GM19395 (cell line): ENCODE results near the gene SFXN5.
A peak's percentile ranks its signal among the peaks of the same experiment; 100 is the strongest.
"Not testable (repeated sequence)": the region's sequence is repeated elsewhere in the genome, so short reads cannot be mapped to it uniquely, and the experiment has no call there.

ENCODE experiments used
- ATAC-seq: cut with Tn5 transposase; IDR thresholded peaks from one replicate; pipeline ENCODE4 v1.9.1; 2021; ENCODE audit warnings: mild to moderate bottlenecking, moderate library complexity; ENCODE audit not compliant: unreplicated experiment

SFXN5 gene

GRCh38 chr2:73101626-73102256 lies 30.2 kb upstream of the SFXN5 start:
- ATAC-seq, result no peak

DNA sequence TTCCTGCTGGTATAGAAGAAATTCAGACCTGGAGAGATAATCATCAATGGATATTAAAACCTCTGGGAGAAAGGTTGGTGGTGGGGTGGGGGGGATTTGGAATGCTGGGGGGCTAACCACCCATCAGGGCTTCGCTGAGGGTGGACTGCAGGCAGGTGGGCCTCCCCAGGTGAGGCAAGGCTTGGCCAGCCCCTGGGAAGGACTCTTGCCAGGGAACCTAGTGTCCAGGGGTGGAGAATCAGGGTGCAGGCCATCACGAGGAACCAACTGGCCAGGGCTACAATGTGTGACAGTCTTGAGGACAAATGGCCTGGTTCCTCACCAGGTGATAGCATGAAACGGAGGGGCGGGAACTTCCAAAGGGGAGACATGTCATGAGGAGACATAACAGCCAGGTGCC lies 29.4 kb upstream of the SFXN5 start:
- no peak for ATAC-seq

- ATAC-seq, result no peak
Measured at GRCh38 chr2:73099486-73099885, 28.0 kb upstream of the SFXN5 start.

GRCh38 chr2:73095910-73096309 lies 24.4 kb upstream of the SFXN5 start:
- no peak for ATAC-seq

GRCh38 chr2:73093601-73094218 lies 22.2 kb upstream of the SFXN5 start:
- not testable (repeated sequence) for ATAC-seq

- ATAC-seq, result no peak
Measured at GRCh38 chr2:73092146-73092783, 20.8 kb upstream of the SFXN5 start.

DNA sequence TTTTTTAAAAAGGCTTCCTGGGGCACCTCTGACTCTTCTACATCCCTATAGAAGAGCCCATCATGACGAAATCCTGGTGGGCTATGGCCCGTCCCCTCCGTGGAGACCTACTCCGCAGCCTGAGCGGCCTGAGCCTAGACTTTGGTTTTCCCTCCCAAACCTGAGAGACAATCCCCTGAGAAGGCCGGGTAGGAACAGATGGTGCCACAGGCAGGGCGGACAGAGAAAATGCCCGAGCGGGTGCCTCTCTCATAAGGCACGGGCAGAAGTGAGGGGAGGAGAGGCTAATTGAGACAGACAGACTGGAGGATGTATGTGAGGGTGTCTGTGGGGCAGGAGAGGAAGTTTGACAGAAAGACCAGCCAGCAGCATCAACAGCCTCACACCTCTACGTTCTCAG lies 20.2 kb upstream of the SFXN5 start:
- ATAC-seq, result no peak

DNA sequence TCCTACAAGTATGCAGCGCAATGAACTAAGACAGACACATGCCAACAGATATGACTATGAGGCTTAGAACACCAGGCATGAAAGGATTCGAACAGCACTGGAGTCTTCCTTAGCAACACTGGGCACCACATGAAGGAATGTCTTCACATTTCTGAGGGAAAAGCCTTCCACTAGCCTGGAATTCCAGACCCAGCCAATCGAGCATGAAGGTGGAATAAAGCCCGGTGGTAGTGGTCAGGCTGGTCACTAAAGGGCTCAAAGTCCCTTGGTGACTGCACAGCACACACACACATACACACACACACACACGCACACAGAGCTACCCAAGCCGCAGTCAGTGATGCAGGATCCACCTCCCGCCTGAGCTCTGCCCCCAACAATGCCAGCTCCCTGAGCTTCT lies 19.7 kb upstream of the SFXN5 start:
- no peak for ATAC-seq

- ATAC-seq, result no peak
Measured at GRCh38 chr2:73089270-73090030, 17.9 kb upstream of the SFXN5 start.

GRCh38 chr2:73088703-73089102 lies 17.2 kb upstream of the SFXN5 start:
- ATAC-seq, result no peak

DNA sequence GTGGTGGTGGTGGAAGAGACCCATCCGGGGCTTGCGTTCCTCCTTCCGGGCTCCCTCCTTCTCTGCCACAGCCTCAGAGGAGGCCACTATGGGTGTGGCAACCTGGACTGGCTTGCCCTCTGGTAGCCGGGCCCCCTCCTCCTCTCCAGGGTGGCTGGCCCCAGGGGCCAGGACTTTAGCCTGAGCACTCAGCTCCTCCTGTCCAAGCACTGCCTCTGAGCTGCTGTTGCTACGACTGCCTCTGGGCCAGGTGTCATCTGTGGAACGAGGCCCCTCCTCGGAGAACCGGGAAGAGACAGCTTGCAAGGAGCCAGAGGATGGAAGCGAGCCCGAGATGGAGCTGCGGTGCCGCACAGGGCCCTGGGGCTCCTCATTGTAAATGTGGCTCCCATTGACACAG lies 16.7 kb upstream of the SFXN5 start:
- ATAC-seq, result no peak

DNA sequence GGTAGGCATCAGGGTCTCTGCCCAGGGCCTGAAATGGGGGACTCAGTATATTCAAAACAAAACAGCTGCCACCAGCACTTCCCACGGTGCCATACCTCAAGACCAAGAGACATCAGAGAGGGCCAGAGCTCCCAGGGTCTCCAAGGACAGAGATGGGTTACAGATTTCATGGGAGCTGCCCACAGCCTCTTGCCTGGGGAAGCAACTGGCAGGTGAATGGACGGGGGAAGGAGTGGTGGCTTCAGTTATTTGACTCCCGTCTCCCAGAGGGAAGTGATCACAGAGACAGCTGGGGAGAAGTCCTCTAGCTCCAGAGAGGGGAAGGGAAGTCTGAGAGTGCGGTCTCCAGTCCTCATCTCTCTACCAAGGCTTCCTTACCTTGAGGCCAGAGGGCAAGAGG lies 15.8 kb upstream of the SFXN5 start:
- ATAC-seq, result no peak

DNA sequence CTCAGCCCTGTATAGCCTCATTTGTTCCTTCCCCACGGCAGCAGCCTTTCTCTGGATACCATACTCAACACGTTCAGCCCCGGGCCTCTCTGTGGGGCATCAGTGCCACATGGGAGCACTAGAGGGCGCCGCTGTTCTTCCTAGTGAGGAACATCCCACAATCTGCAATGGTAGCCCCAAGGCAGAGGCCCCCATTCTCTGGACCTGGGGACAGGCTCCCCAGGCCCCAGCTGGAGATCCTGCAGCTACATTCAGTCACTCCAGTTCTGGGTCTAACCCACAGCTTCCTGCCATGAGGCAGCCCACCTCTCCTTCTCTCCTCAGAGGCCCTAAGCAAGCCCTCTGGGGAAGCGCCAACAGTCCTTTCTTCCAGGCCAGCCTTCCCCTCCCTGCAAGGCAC lies 14.2 kb upstream of the SFXN5 start:
- peak; percentile 86 for ATAC-seq

DNA sequence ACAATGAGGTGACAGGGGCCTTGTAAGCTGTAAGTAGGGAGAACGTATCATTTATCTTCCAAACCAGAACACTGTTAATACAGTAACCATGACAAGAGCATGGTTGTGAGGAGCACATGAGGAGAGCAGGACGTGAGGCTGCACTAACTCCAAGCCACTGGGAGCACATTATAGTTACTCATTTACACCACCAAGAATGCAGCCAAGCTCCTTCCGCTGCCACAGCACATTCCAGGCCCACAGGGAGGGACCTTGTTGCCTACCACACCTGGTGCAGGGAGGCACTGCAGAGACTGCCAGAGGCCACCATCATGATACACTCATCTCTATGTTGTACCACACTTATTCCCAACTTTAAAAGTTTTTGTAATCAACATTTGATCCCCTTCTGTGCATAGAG lies 13.5 kb upstream of the SFXN5 start:
- ATAC-seq, result no peak

GRCh38 chr2:73083886-73084800 lies 12.6 kb upstream of the SFXN5 start:
- no peak for ATAC-seq

DNA sequence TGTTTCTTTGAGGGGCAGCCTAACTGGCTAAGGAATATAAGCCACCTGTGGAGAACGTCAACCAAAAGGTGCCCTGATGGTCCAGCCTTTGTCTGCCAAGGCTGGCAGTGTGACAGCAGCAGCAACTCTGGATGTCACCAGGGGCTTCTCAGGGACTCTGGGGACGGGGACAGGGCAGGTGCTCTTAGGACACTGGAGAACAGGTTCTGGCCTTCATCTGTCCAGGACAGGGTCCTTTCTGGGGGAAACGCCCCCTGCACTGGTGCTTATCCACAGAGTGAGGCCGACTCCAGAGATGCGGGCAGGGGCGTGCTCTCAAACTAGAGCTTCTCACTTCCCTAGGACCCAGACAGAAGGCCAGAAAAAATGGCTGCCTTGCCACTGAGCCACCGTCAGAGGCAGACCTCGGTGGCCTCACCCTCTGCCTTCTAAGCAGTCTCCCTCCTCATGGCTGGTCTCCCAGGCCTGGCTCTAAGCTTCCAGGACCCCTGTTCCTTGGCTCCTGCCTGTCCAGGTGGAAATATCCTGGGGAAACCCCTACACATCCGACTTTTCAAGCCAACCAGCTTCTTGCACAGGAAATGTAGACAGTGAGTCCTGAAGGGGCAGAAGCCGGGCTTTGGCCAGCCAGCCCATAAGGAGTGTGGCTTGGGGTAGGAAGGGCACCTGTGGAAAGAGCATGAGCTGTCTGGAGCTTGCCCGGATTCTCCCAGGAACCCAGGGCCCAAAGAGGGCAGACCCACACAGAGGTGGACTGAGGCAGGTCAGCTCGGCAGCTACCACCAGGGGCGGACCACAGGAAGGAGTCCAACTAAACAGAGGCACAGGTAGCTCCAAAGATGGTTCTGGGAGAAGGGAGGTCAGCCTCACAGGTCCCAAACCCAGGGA lies 11.3 kb upstream of the SFXN5 start:
- ATAC-seq, result no peak

DNA sequence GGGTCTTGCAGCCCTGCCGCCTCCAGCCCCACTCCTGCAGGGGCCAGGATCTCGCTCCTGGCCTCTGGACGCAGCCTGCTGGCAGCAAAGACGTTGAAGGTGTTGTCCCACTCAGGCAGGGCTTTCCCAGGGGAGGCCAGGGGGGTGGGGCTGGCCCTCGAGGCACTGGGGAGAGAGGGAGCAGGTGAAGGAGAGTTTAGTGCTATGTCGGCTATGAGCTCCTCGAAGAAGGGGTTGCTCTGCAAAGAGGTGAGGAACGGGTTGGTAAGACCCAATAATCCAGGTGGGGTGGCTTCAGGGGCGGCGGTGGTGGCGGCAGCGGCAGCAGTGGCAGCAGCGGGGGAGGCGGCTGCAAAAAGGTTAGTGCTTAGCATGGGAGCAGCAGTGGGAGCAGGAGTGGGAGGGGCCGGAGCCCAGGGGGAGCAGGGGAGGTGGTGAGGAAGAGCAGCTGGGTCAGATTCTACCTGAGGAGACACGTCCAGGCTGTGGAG lies 9.7 kb upstream of the SFXN5 start:
- no peak for ATAC-seq

DNA sequence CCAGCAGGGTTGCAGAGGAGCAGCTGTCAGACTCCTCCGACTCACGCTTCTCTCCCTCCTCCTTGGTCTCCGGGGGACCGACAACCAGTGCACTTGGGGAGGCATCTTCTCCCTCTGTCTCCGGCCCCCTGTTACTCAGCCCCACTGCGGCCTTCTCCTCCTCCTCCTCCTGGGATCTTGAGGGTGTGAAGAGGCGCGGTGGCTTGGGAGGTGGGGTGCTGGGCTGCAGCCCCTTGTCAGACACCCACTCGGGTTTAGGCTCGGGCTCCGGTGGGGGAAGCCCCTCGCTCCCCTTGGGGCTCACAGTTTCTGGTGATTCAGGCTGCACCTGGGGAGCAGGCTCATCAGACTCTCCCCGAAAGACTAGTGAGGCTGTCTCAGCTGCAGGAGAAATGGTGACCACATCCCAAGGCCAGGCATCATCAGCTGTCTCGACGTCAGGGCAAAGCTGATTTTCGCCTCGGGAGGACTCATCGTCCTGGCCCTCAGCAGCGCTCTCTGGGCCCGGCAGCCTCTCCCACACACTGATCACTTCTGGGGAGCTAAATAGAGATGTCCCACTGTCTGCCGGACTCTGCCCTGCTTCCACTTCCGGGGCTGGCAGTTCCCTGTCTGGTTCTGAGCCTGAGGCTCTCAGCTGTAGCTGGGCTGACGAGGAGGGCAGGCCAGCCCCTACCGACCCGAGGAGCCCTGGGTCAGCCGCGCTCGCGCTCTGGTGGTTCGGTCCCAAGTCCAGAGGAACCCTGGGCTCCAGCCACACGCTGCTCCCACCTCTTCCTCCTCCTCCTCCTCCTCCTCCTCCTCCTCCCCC lies 9.0 kb upstream of the SFXN5 start:
- no peak for ATAC-seq

DNA sequence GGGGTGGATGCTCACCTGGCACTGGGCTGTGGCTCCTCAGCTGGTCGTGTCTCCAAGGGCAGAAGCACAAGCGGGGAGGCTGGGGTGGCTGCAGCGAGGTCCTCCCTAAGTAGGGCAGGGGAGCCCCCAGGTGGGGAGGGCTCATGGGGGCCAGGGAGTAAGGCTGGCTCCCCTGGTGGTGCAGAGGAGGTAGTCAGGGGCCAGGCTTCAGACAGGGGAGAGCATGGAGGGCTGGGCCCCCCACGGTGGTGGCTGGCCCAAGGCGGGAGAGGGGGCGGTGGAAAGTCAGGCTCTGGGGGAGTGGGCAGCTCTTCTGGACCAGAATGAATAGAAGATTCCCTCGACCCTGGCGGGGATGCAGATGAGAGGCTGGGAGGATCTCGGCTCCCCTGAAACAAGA lies 8.1 kb upstream of the SFXN5 start:
- no peak for ATAC-seq
